Tibial nerve (tissue), 3 donors: Measurements from ENCODE around the gene PLEKHA6.

ENCODE experiments used
- CTCF ChIP-seq, 5 experiments: fragments of 200-600 bp in 3 of 5; fragments of 450-650 bp in 2 of 5; sonication (generic) in 3 of 5; IDR thresholded peaks; one replicate each; pipeline ENCODE4 v1.5.1; 2016 to 2019; ENCODE audit warnings: antibody characterized with exemption in 5 of 5, mild to moderate bottlenecking in 3 of 5, moderate library complexity in 2 of 5
- POLR2A ChIP-seq, 2 donors: fragments of 450-650 bp; IDR thresholded peaks; one replicate each; pipeline ENCODE4 v1.6.1; 2017; ENCODE audit warnings: antibody characterized with exemption in 2 of 2, mild to moderate bottlenecking in 2 of 2, moderate library complexity in 2 of 2

GRCh38 chr1:204321051-204321450 lies 38.7 kb downstream of the PLEKHA6 start:
- no peak for TF ChIP-seq CTCF (IDR thresholded peaks at IDR 0.05)
- TF ChIP-seq POLR2A (IDR thresholded peaks at IDR 0.05), result no peak
